A549 (cell line): ENCODE measurements around the gene SOX2. TPM values are rescaled to one million over a fixed set of nuclear protein-coding genes. Genes with fewer than 3 reads are reported as not detected.

Experiments used
- ATAC-seq, 2 experiments: fragments of 200-7000 bp in 1 of 2; fragments of >200 bp in 1 of 2; cut with Nextera tagmentation in 1 of 2; cut with Tn5 transposase in 1 of 2; 3 replicates each; pipeline versions ENCODE4 v1.8.0 to v1.9.1; 2018 to 2020; ENCODE audit warnings: mild to moderate bottlenecking in 1 of 2, moderate library complexity in 1 of 2
- CTCF ChIA-PET: fragments of 300-600 bp; sonication (Branson Sonifier 250); formaldehyde crosslinking; extraction: SDS; loops from one replicate; lab custom pipeline; 2021; ENCODE audit warnings: antibody characterized with exemption, inconsistent platforms; lab: Yijun Ruan, JAX
- POLR2A ChIA-PET: fragments of 350-600 bp; formaldehyde crosslinking; extraction: SDS; loops from one replicate; lab custom pipeline; 2021; ENCODE audit warnings: antibody characterized with exemption, inconsistent platforms; lab: Yijun Ruan, JAX
- DNase-seq, 2 experiments: peaks; one replicate each; pipeline versions ENCODE4 v3.0.0 to v3.0.0-alpha.2; 2011 to 2016; ENCODE audit warnings: low read depth in 1 of 2, low spot score in 1 of 2
- FAIRE-seq: peaks from 2 replicates; lab custom pipeline; 2011; peaks lifted over from hg19 to GRCh38; lab: Jason Lieb, UNC
- H3K27ac ChIP-seq, 2 experiments: fragments of >200 bp; sonication (Bioruptor Twin); formaldehyde crosslinking; 3 replicates each; pipeline ENCODE4 v1.5.1; 2016 to 2017
- H3K4me1 ChIP-seq: fragments of >200 bp; sonication (Bioruptor Twin); formaldehyde crosslinking; 3 replicates; pipeline ENCODE4 v1.6.1; 2016
- H3K4me2 ChIP-seq: fragments of >200 bp; sonication (Bioruptor Twin); formaldehyde crosslinking; 3 replicates; pipeline ENCODE4 v1.6.1; 2016
- H3K4me3 ChIP-seq: fragments of >200 bp; sonication (Bioruptor Twin); formaldehyde crosslinking; 3 replicates; pipeline ENCODE4 v1.5.1; 2016
- H3K9me3 ChIP-seq: fragments of >200 bp; sonication (Bioruptor Twin); formaldehyde crosslinking; 3 replicates; pipeline ENCODE4 v1.6.1; 2016
- CBX2 ChIP-seq: fragments of 200-600 bp; sonication (generic); IDR thresholded peaks from 2 replicates; pipeline ENCODE4 v1.6.1; 2016; ENCODE audit warnings: low read depth, mild to moderate bottlenecking, borderline replicate concordance
- CHD2 ChIP-seq: fragments of 150-350 bp; IDR thresholded peaks from 2 replicates; pipeline ENCODE4 v1.6.1; 2014; ENCODE audit warnings: low read length; ENCODE audit not compliant: partially characterized antibody
- CHD4 ChIP-seq: fragments of 200-600 bp; sonication (generic); IDR thresholded peaks from 2 replicates; pipeline ENCODE4 v1.6.1; 2016; ENCODE audit warnings: antibody characterized with exemption, mild to moderate bottlenecking, borderline replicate concordance
- EHF ChIP-seq: fragments of 250-450 bp; sonication (Bioruptor Pico); IDR thresholded peaks from 2 replicates; pipeline ENCODE4 v1.5.0; 2020; ENCODE audit warnings: mild to moderate bottlenecking
- ESRRA ChIP-seq: fragments of 150-350 bp; IDR thresholded peaks from 2 replicates; pipeline ENCODE4 v1.6.1; 2014; ENCODE audit warnings: mild to moderate bottlenecking, low read length, borderline replicate concordance
- GATA3 ChIP-seq: IDR thresholded peaks from 2 replicates; pipeline ENCODE4 v1.6.1; 2012; ENCODE audit warnings: borderline replicate concordance
- HDAC2 ChIP-seq: fragments of 200-600 bp; sonication (generic); IDR thresholded peaks from 2 replicates; pipeline ENCODE4 v1.6.1; 2016
- HEYL ChIP-seq: fragments of 250-450 bp; sonication (Bioruptor Pico); IDR thresholded peaks from 2 replicates; pipeline ENCODE4 v1.8.0; 2021; ENCODE audit warnings: mild to moderate bottlenecking, moderate library complexity
- HOXA7 ChIP-seq: fragments of 250-450 bp; sonication (Bioruptor Pico); IDR thresholded peaks from 2 replicates; pipeline ENCODE4 v1.5.0; 2020; ENCODE audit warnings: mild to moderate bottlenecking, moderate library complexity
- HOXB5 ChIP-seq: fragments of 250-450 bp; sonication (Bioruptor Pico); IDR thresholded peaks from 2 replicates; pipeline ENCODE4 v1.5.0; 2020; ENCODE audit warnings: mild to moderate bottlenecking, moderate library complexity
- JUNB ChIP-seq: fragments of >200 bp; sonication (Bioruptor Twin); formaldehyde crosslinking; IDR thresholded peaks from 2 replicates; pipeline ENCODE4 v1.6.1; 2016
- KDM5A ChIP-seq: fragments of 200-600 bp; sonication (generic); IDR thresholded peaks from 2 replicates; pipeline ENCODE4 v1.6.1; 2016; ENCODE audit warnings: antibody characterized with exemption, mild to moderate bottlenecking
- NFE2L2 ChIP-seq: fragments of 150-350 bp; conservative IDR thresholded peaks from 2 replicates; pipeline ENCODE4 v1.6.1; 2014; ENCODE audit warnings: low read length
- NPAS2 ChIP-seq: fragments of 250-450 bp; sonication (Bioruptor Pico); IDR thresholded peaks from 2 replicates; pipeline ENCODE4 v1.8.0; 2022; ENCODE audit warnings: mild to moderate bottlenecking, moderate library complexity, borderline replicate concordance
- PHF8 ChIP-seq: fragments of 200-600 bp; sonication (generic); IDR thresholded peaks from 2 replicates; pipeline ENCODE4 v1.6.1; 2016; ENCODE audit warnings: low read depth, mild to moderate bottlenecking, antibody characterized with exemption, moderate library complexity, borderline replicate concordance
- RAD21 ChIP-seq, 2 experiments: fragments of >200 bp in 1 of 2; sonication (Bioruptor Twin) in 1 of 2; formaldehyde crosslinking in 1 of 2; IDR thresholded peaks in 1 of 2; conservative IDR thresholded peaks in 1 of 2; 2 replicates in 1 of 2; 3 replicates in 1 of 2; pipeline ENCODE4 v1.6.1; 2012 to 2018; ENCODE audit warnings: inconsistent platforms in 1 of 2
- RCOR1 ChIP-seq: fragments of 150-350 bp; IDR thresholded peaks from 2 replicates; pipeline ENCODE4 v1.6.1; 2014; ENCODE audit warnings: antibody characterized with exemption, low read length, low read depth
- RFX5 ChIP-seq: fragments of 450-650 bp; IDR thresholded peaks from 2 replicates; pipeline ENCODE4 v1.7.1; 2014; ENCODE audit warnings: antibody characterized with exemption, mild to moderate bottlenecking, moderate library complexity
- TFCP2L1 ChIP-seq: fragments of 250-450 bp; sonication (Bioruptor Pico); IDR thresholded peaks from 2 replicates; pipeline ENCODE4 v1.5.0; 2021; ENCODE audit warnings: mild to moderate bottlenecking
- TP53 ChIP-seq: fragments of 250-450 bp; sonication (Bioruptor Pico); IDR thresholded peaks from 2 replicates; pipeline ENCODE4 v1.5.0; 2021; ENCODE audit warnings: mild to moderate bottlenecking, moderate library complexity
- ZC3H11A ChIP-seq: fragments of 450-650 bp; IDR thresholded peaks from 2 replicates; pipeline ENCODE4 v1.6.1; 2014; ENCODE audit warnings: antibody characterized with exemption, mild to moderate bottlenecking
- ZFP36 ChIP-seq: fragments of 450-650 bp; IDR thresholded peaks from 2 replicates; pipeline ENCODE4 v1.6.1; 2014; ENCODE audit warnings: borderline replicate concordance; ENCODE audit not compliant: partially characterized antibody
- ZNF302 ChIP-seq: fragments of 250-450 bp; sonication (Bioruptor Pico); IDR thresholded peaks from 2 replicates; pipeline ENCODE4 v1.9.0; 2021; ENCODE audit warnings: inconsistent platforms, mild to moderate bottlenecking, moderate library complexity
- WGBS: methylation state at CpG from one replicate; pipeline ENCODE4 v1.1.6; 2017; ENCODE audit errors: missing lambda C conversion rate; 5-methylcytosine and 5-hydroxymethylcytosine counted together
- polyA plus RNA-seq, 4 experiments: library from polyadenylated mRNA; depleted of rRNA in 3 of 4; stranded (reverse); fragments of >200 nt; fragmentation: RNase III in 1 of 4; extraction: RNeasy Plus Mini Kit Qiagen cat#74134 plus additional on column Dnase treatment in 1 of 4; gene quantifications; 2 replicates in 3 of 4; 3 replicates in 1 of 4; pipeline ENCODE4 v1.2.3, GENCODE V29; 2011 to 2017
- TF ChIP-seq, protein P1 (sequence below): fragments of >200 bp; sonication (Bioruptor Twin); formaldehyde crosslinking; IDR thresholded peaks from 2 replicates; pipeline ENCODE4 v1.6.1; 2016
- TF ChIP-seq, protein P2 (sequence below): fragments of 200-600 bp; sonication (generic); IDR thresholded peaks from 2 replicates; pipeline ENCODE4 v1.6.1; 2016; ENCODE audit warnings: antibody characterized with exemption, mild to moderate bottlenecking, moderate library complexity
- TF ChIP-seq, protein P3 (sequence below): IDR thresholded peaks from 2 replicates; pipeline ENCODE4 v1.6.1; 2012

The SOX2 gene
- polyA plus RNA-seq, 2 of the 4 experiments (the other 2 are of a cell fraction): 2.2 to 3.4 TPM

DNA sequence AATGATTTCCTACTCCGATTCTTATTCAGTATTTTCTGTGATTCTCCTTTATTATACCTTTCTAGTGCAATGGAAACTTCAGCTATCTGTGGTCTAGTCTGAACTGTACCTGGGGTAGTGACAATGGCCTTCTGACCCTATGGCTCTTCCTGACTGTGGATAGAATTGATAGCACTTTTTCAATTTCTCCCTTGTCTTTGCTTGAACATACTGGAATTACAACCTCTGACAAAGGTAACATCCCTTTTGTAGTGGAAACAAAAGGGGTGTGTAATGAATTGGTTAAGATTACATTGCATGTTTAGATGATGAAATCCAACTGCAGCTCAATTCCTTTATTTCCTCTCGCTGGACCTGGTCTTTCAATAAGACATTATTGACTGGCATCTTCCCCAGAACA lies 21.0 kb upstream of the SOX2 start:
- ChIA-PET CTCF (interaction anchor here (0.7 to 1.1 kb wide), 2 partner anchors 10 to 11 kb away, joined by 3 to 5 read pairs; no protein-coding TSS in a partner anchor), POLR2A (no interaction called here)
- Histone ChIP-seq H3K9me3 (no peaks in the 10 kb centered on the region), H3K27ac (no peak overlapping the region), H3K4me2 (no peak overlapping the region), H3K4me1 (no peaks in the 10 kb centered on the region), H3K4me3 (no peak overlapping the region)
- FAIRE-seq (no peak), ATAC-seq (no peak), DNase-seq (no peak)
- 35% methylated on average over 2 of the region's 2 CpGs for WGBS
- TF ChIP-seq KDM5A (no peak), CBX2 (no peak), TFCP2L1 (CRISPR knock-in tag) (no peak), ZFP36 (no peak), RCOR1 (no peak), ZNF302 (CRISPR knock-in tag) (no peak), PHF8 (no peak), HDAC2 (no peak), ZC3H11A (no peak)

DNA sequence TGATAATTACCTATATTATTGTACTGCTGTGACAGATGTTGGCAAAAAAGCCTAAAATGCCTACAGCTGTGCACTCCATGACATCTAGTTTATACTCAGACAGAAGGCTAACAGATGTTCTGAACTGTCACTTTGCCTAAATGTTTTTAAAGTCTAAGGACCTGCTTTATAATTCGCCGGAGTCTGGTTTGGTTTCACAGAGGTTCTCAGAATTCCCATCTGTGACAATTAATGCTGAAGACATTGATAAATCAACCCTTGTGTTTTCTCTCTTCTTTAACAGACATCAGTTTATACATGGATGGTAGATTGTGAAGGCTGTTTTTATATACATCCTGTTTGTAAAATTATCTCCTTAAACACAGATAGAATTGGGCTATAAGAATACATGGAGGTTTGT lies 19.8 kb upstream of the SOX2 start:
- ATAC-seq (no peak), DNase-seq (no peak), FAIRE-seq (no peak)
- Histone ChIP-seq H3K4me2 (no peak overlapping the region), H3K4me1 (no peaks in the 10 kb centered on the region), H3K9me3 (no peaks in the 10 kb centered on the region), H3K4me3 (no peak overlapping the region), H3K27ac (no peak overlapping the region)
- POLR2A ChIA-PET: no interaction called here
- WGBS: 82% methylated on average over 2 of the region's 2 CpGs
- CTCF ChIA-PET: no interaction called here
- TF ChIP-seq NPAS2 (CRISPR knock-in tag) (no peak), NFE2L2 (no peak), GATA3 (no peak), TP53 (CRISPR knock-in tag) (no peak), RAD21 (conservative IDR thresholded peaks at IDR 0.05 in 1 of 2, IDR thresholded peaks at IDR 0.05 in 1 of 2) (no peak), CBX2 (no peak), EHF (no peak), CHD2 (no peak), RFX5 (no peak), JUNB (no peak), ESRRA (no peak), CHD4 (no peak), HOXA7 (CRISPR knock-in tag) (no peak), HEYL (CRISPR knock-in tag) (no peak), HDAC2 (no peak), HOXB5 (CRISPR knock-in tag) (no peak)
- TF ChIP-seq, protein P1, sequence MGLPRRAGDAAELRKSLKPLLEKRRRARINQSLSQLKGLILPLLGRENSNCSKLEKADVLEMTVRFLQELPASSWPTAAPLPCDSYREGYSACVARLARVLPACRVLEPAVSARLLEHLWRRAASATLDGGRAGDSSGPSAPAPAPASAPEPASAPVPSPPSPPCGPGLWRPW: no peak
- TF ChIP-seq, protein P2, sequence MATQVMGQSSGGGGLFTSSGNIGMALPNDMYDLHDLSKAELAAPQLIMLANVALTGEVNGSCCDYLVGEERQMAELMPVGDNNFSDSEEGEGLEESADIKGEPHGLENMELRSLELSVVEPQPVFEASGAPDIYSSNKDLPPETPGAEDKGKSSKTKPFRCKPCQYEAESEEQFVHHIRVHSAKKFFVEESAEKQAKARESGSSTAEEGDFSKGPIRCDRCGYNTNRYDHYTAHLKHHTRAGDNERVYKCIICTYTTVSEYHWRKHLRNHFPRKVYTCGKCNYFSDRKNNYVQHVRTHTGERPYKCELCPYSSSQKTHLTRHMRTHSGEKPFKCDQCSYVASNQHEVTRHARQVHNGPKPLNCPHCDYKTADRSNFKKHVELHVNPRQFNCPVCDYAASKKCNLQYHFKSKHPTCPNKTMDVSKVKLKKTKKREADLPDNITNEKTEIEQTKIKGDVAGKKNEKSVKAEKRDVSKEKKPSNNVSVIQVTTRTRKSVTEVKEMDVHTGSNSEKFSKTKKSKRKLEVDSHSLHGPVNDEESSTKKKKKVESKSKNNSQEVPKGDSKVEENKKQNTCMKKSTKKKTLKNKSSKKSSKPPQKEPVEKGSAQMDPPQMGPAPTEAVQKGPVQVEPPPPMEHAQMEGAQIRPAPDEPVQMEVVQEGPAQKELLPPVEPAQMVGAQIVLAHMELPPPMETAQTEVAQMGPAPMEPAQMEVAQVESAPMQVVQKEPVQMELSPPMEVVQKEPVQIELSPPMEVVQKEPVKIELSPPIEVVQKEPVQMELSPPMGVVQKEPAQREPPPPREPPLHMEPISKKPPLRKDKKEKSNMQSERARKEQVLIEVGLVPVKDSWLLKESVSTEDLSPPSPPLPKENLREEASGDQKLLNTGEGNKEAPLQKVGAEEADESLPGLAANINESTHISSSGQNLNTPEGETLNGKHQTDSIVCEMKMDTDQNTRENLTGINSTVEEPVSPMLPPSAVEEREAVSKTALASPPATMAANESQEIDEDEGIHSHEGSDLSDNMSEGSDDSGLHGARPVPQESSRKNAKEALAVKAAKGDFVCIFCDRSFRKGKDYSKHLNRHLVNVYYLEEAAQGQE: no peak
- TF ChIP-seq, protein P3, sequence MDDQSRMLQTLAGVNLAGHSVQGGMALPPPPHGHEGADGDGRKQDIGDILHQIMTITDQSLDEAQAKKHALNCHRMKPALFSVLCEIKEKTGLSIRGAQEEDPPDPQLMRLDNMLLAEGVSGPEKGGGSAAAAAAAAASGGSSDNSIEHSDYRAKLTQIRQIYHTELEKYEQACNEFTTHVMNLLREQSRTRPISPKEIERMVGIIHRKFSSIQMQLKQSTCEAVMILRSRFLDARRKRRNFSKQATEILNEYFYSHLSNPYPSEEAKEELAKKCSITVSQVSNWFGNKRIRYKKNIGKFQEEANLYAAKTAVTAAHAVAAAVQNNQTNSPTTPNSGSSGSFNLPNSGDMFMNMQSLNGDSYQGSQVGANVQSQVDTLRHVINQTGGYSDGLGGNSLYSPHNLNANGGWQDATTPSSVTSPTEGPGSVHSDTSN: no peak
